Daoy (cell line): ENCODE results near the gene SMIM33. TPM values are rescaled to one million over a fixed set of nuclear protein-coding genes. Genes with fewer than 3 reads are reported as not detected.
"Not testable (repeated sequence)": the region's sequence is repeated elsewhere in the genome, so short reads cannot be mapped to it uniquely, and the experiment has no call there.

Experiments used
- DNase-seq: peaks from one replicate; pipeline ENCODE4 v3.0.0-alpha.2; 2015; ENCODE audit warnings: low read depth
- total RNA-seq: library from RNA; depleted of rRNA; stranded (reverse); fragments of >200 nt; shearing (Covaris generic); gene quantifications from 2 replicates; pipeline ENCODE4 v1.2.3, GENCODE V29; 2014; rRNA removed

Gene SMIM33
- total RNA-seq: not detected in 2 replicates

GRCh38 chr5:139470821-139471300 lies at the start of gene SMIM33:
TSS of gene SMIM33 (plus strand) at chr5:139471004. CDS start at chr5:139471122, 118 bp downstream.
- DNase-seq: no peak

GRCh38 chr5:139422307-139422893 lies 48.4 kb upstream of the SMIM33 start:
- peak; percentile 60 for DNase-seq

GRCh38 chr5:139425497-139425896 lies 45.3 kb upstream of the SMIM33 start:
- DNase-seq: no peak

GRCh38 chr5:139426203-139426885 lies 44.5 kb upstream of the SMIM33 start:
- DNase-seq: no peak

GRCh38 chr5:139430015-139430414 lies 40.8 kb upstream of the SMIM33 start:
- DNase-seq: no peak

- no peak for DNase-seq
These were observed 39.1 kb upstream of the SMIM33 start for GRCh38 chr5:139431706-139432105.

GRCh38 chr5:139435676-139436075 lies 35.1 kb upstream of the SMIM33 start:
- DNase-seq: no peak

GRCh38 chr5:139438707-139439012 lies 32.1 kb upstream of the SMIM33 start:
- DNase-seq: no peak

GRCh38 chr5:139439013-139439903 lies 31.5 kb upstream of the SMIM33 start, which contains the start of gene DNAJC18:
TSS of gene DNAJC18 (minus strand) at chr5:139439525. CDS start at chr5:139439445, 80 bp downstream.
- DNase-seq: peak; percentile 93

- not testable (repeated sequence) for DNase-seq
These were observed 30.4 kb upstream of the SMIM33 start for GRCh38 chr5:139440416-139440815.

GRCh38 chr5:139443831-139444453 lies 26.9 kb upstream of the SMIM33 start:
- DNase-seq: peak; percentile 57

- no peak for DNase-seq
These were observed 25.3 kb upstream of the SMIM33 start for GRCh38 chr5:139445325-139446170.

GRCh38 chr5:139446956-139447779 lies 23.6 kb upstream of the SMIM33 start:
- no peak for DNase-seq

- DNase-seq: no peak
These were observed 19.6 kb upstream of the SMIM33 start for GRCh38 chr5:139451176-139451575.

- no peak for DNase-seq
These were observed 18.7 kb upstream of the SMIM33 start for GRCh38 chr5:139451878-139452660.

GRCh38 chr5:139453683-139454567 lies 16.9 kb upstream of the SMIM33 start:
- DNase-seq: no peak

- no peak for DNase-seq
These were observed 16.1 kb upstream of the SMIM33 start for GRCh38 chr5:139454568-139455290.

- no peak for DNase-seq
These were observed 14.0 kb upstream of the SMIM33 start for GRCh38 chr5:139456776-139457175.
